ENCODE data around the gene IFI27L1.

GRCh38 chr14:94116701-94117100, 35.6 kb downstream of the IFI27L1 start:
- no peak for TF ChIP-seq ZNF423 (CRISPR knock-in tag; IDR thresholded peaks at IDR 0.05)
- TF ChIP-seq, protein P1, sequence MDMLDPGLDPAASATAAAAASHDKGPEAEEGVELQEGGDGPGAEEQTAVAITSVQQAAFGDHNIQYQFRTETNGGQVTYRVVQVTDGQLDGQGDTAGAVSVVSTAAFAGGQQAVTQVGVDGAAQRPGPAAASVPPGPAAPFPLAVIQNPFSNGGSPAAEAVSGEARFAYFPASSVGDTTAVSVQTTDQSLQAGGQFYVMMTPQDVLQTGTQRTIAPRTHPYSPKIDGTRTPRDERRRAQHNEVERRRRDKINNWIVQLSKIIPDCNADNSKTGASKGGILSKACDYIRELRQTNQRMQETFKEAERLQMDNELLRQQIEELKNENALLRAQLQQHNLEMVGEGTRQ (CRISPR knock-in tag; IDR thresholded peaks at IDR 0.05), result no peak
- TF ChIP-seq FOXP1 (CRISPR knock-in tag; IDR thresholded peaks at IDR 0.05; ENCODE audit: borderline replicate concordance), result no peak
- TF ChIP-seq, protein P2, sequence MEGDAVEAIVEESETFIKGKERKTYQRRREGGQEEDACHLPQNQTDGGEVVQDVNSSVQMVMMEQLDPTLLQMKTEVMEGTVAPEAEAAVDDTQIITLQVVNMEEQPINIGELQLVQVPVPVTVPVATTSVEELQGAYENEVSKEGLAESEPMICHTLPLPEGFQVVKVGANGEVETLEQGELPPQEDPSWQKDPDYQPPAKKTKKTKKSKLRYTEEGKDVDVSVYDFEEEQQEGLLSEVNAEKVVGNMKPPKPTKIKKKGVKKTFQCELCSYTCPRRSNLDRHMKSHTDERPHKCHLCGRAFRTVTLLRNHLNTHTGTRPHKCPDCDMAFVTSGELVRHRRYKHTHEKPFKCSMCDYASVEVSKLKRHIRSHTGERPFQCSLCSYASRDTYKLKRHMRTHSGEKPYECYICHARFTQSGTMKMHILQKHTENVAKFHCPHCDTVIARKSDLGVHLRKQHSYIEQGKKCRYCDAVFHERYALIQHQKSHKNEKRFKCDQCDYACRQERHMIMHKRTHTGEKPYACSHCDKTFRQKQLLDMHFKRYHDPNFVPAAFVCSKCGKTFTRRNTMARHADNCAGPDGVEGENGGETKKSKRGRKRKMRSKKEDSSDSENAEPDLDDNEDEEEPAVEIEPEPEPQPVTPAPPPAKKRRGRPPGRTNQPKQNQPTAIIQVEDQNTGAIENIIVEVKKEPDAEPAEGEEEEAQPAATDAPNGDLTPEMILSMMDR (IDR thresholded peaks at IDR 0.05), result no peak
- no peak for TF ChIP-seq SP1 (CRISPR knock-in tag; conservative IDR thresholded peaks at IDR 0.05)
- TF ChIP-seq, protein P3, sequence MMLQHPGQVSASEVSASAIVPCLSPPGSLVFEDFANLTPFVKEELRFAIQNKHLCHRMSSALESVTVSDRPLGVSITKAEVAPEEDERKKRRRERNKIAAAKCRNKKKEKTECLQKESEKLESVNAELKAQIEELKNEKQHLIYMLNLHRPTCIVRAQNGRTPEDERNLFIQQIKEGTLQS (CRISPR knock-in tag; conservative IDR thresholded peaks at IDR 0.05), result no peak
- no peak for TF ChIP-seq NR2C2 (CRISPR knock-in tag; IDR thresholded peaks at IDR 0.05)
- TF ChIP-seq RELA (CRISPR knock-in tag; IDR thresholded peaks at IDR 0.05; ENCODE audit: borderline replicate concordance), result no peak
- no peak for TF ChIP-seq FOXJ3 (CRISPR knock-in tag; IDR thresholded peaks at IDR 0.05; ENCODE audit: borderline replicate concordance)
- TF ChIP-seq SMAD3 (CRISPR knock-in tag; IDR thresholded peaks at IDR 0.05; ENCODE audit: borderline replicate concordance), result no peak
- TF ChIP-seq SOX15 (CRISPR knock-in tag; IDR thresholded peaks at IDR 0.05), result no peak
- TF ChIP-seq GABPB1 (CRISPR knock-in tag; IDR thresholded peaks at IDR 0.05), result no peak
- no peak for TF ChIP-seq SMAD4 (CRISPR knock-in tag; IDR thresholded peaks at IDR 0.05)

Measured in WTC11 (cell line).